HG03045 (cell line): ENCODE data around the gene CCL8.
"Not testable (repeated sequence)": the region's sequence is repeated elsewhere in the genome, so short reads cannot be mapped to it uniquely, and the experiment has no call there.

Experiments used
- ATAC-seq: cut with Tn5 transposase; IDR thresholded peaks from one replicate; pipeline ENCODE4 v1.9.1; 2021; ENCODE audit warnings: mild to moderate bottlenecking, moderate library complexity; ENCODE audit not compliant: unreplicated experiment

The CCL8 gene

DNA sequence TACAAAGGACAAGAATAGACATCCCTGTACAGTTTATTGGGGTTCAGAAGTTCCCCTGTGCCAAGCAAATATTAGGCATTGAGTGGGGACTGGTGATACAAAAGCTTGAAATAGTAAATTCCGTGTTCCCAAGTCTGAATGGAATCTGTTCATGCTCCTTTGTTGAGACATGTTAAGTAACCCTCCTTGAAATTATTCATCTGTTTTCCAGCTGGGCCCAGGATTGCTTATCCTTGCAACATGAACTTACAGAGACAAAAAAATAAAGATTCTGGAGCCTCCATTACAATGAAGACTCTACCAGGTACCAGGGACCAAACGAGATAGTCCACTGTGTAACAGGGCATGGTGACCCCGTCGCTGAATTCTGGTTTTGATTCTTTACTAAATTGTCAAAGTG, 6.1 kb upstream of the CCL8 start:
- ATAC-seq: no peak

DNA sequence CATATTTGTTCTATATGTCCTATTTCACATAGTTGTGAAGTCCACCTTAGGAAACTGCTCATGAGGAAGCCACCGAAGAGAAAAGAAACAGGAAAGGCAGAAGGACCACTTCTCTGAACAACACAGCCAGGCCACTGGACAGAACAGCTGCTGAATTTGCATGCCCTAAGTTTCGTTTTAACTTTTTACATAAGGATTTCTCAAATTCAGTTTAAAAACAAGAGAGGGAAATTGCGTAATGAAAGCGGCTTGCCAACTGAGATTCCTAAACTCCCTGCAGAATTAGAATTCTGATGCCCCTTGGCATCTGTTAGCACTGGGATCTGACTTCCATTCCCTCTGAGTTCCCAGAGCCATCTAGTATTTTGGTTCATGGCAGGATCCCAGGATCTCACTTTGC, 5.0 kb upstream of the CCL8 start:
- no peak for ATAC-seq

DNA sequence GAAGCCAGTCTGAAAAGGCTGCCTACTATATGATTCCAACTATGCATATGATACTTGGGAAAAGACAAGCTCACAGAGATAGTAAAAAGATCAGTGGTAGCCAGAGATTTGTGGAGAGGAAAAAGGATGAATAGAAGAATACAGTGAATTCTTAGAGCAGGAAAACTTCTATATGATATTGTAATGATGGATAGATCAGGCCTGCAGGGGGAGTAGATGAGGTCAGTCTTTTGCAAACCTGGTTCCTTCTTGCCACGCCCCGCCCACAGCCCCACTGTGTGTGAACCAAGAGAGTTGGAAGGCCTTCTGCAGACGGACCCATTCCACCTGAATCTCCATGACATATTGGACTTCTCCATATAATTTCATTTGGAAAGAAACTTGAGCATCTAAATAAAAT, 761 bp upstream of the CCL8 start:
- ATAC-seq: no peak

DNA sequence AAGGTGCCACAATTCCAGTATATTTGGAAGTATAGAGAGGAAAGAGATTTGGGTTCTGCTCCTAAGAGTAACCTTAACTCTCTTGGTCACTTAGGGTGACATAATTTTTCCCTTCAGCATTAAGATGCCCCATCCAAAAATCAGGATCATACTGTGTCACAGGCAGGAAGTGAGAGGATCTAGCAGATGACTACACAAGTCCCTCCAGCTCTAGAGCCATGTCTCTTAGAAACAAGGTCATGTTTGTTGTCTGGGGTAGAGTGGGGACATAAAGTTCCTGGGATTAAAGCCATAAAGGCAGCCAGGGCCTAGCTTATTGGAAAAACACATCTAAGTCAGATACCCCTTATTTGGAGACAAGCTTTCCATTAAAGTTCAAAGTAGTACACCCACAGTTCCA, 2.7 kb downstream of the CCL8 start:
- ATAC-seq: no peak

DNA sequence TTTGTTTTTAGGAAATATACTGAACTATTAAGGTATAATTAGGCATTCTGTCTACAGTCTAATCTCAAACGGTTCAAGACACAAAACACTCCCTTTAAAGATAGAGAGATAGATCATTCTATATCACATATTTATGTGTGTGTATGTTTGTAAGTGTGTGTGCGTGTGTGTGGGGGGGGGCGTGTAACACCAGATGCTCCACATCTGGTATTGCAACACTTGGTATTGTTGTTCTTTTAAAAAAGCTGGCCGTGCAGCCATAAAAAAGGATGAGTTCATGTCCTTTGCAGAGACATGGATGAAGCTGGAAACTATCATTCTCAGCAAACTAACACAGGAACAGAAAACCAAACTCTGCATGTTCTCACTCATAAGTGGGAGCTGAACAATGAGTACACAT, 8.3 kb downstream of the CCL8 start:
- not testable (repeated sequence) for ATAC-seq

DNA sequence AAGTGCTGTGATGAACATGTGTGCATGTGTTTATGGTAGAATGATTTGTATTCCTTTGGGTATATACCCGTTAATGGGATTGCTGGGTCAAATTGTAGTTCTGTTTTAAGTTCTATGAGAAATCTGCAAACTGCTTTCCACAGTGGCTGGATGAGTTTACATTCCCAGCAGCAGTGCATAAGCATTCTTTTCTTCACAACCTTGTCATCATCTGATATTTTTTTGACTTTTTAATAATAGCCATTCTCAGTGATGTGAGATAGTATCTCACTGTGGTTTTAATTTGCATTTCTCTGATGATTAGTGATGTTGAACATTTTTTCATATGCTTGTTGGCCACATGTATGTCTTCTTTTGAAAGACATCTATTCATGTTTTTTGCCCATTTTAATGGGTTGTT, 18.5 kb downstream of the CCL8 start:
- ATAC-seq: no peak

DNA sequence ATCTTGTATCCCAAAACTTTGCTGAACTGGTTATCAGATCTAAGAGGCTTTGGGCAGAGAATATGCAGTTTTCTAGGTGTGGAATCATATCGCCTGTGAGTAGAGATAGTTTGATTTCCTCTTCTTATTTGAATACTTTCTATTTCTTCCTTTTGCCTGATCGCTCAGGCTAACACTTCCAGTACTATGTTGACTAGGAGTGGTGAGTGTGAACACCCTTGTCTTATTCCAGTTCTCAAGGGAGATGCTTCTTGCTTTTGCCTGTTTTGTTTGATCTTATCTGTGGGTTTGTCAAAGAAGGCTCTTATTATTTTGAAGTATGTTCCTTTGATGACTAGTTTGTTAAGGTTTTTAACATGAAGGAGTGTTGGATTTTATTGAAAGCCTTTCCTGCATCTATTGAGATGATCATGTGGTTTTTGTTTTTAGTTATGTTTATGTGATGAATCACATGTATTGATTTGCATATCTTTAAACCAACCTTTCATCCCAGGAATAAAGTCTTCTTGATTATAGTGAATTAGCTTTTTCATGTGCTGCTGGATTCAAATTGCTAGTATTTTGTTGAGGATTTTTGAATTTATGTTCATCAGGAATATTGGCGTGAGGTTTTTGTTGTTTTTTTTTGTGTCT, 20.0 kb downstream of the CCL8 start:
- no peak for ATAC-seq

DNA sequence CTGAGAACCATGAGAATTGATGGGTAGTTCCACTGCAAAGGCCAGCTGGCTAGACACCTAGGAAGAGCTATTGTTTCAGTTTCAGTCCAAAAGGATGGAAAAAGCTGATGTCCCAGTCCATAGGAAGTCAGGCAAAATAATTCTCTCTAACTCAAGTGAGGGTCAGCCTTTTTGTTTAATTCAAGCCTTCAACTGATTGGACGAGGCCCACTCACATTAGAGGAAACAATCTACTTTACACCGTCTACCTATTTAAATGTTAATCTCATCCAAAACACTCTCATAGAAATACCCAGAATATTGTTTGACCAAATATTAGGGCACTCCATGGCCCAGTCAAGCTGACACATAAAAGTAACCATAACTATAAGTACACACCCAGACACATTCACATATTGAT, 22.7 kb downstream of the CCL8 start:
- no peak for ATAC-seq

DNA sequence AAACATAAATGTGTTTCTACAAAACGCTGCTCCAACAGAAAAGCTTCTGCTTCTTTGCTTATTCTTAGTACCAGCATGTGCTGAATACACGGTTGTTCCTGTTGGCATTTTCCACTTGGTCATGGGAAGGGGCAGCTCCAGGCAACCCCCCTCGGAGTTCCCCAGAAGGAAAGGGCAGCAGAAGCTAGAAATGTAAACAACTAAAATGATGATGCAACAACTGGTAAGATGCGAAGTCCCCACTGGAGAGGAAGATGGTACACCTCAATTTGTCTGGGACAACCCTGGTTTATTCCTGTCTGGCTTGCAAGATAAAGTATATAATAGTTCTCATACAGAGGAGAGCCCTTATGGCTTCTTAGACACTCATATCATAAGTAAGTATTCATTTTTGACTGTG, 27.8 kb downstream of the CCL8 start:
- no peak for ATAC-seq

DNA sequence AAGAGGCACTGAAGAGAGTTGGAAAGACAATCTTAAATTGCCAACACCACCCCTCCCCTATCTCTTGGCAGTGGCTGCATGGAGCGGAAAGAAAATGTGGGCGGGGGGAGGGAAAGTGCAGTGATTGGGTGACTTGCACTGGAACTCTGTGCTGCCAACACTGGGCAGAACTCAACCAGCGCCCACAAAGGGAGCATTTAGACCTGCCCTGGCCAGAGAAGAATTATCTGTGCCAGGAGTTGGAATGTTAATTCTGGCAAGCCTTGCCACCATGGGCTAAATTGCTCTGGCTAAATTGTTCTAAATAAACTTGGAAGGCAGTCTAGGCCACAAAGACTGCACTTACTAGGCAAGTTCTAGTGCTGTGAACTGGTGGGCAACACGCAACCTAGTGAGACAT, 30.5 kb downstream of the CCL8 start:
- ATAC-seq: no peak

DNA sequence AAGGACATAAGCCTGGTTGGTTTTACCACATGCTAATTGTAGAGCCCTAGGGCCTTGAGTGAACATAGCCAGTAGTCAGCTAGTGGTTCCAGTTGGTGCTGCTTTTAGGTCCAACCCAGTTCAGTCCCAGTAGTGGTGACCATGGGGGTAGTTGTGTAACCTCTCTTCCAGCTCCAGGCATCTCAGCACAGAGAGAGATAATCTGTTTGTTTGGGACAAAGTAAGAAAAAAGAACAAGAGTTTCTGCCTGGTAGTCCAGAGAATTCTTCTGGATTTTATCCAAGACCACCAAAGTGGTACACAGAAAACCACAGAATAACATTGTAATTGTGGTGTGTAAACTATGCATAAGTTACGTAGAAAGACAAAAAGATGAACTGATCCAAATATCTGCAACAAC, 31.9 kb downstream of the CCL8 start:
- ATAC-seq: no peak

DNA sequence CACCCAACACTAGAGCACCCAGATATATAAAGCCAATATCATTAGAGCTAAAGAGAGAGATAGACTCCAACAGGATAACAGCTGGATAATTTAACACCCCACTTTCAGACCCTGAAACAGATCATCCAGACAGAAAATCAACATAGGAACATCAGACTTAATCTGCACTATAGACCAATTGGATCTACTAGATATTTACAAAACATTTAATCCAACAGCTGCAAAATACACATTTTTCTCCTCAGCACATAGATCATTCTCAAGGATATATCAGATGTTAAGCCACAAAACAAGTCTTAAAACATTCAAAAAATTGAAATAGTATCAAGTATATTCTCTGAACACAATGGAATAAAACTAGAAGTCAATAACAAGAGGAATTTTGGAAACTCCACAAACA, 33.0 kb downstream of the CCL8 start:
- ATAC-seq: no peak

DNA sequence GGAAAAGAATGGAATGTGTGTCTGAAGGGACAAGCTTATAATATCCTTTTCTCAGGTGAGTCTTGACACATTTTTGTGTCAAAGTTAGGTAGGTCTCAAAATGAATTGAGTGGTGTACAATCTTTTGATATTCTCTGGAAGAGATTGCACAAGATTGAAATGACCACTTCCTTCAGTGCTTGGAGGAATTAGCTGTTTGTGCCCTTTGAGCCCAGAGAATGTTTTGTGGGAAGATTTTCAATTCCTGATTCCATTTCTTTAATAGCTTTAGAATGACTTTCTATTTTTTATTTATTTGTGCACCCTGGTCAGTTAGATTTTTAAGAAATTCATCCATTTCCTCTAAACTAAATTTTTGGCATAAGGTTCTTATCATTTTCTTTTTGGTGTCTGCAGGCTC, 35.4 kb downstream of the CCL8 start:
- no peak for ATAC-seq

DNA sequence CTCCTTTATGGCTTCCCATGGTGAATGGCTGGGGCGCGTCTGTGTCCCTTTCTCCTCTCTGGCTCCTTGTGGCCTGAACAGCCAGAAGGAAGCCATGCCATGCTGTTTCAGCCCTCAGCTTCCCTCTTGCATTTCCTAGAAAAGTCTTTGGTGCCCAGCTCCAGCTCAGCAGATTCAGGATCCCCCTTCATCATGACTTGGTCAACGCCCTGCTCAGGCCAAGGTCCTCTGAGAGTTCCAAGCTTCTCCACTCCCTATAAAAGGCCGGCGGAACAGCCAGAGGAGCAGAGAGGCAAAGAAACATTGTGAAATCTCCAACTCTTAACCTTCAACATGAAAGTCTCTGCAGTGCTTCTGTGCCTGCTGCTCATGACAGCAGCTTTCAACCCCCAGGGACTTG, 37.0 kb downstream of the CCL8 start, which contains the start of gene CCL13:
Gene CCL13, plus strand, starts transcription at position 287 of the 400 bp plus-strand sequence. Its CDS starts 47 bp downstream, at position 334.
- ATAC-seq: no peak

DNA sequence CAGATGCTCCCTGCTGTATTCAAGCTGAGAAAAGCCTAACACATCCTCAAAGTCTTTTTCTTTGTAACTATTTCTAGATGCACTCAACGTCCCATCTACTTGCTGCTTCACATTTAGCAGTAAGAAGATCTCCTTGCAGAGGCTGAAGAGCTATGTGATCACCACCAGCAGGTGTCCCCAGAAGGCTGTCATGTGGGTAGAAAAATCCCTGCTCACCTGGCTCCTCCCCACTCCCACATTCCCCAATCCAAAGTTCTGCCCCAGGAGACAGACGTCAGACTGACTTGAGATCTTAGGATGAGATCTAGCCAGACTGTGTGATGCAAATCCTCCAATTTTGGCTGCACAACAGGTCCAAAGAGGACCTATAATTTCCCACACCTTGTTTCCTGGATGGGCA, 38.2 kb downstream of the CCL8 start:
- ATAC-seq: no peak

DNA sequence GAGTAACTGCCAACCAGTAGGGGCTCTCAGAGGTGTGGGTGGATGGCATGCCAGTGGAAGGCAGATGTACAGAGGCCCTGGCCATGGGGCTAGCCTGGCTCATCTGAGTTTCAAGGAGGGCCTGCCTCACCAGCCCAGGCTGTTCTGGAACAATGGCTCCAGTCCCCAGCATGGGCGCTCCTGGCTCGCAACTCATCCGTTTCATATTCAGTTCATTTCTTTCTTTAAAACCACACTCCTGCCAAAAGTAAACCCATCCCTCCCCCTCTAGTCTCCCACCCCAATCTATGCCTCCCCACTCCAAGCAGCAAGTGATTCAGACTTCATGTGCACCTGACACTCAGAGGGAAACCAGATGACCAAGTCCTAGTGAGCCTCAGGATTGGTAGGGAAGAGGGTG, 39.4 kb downstream of the CCL8 start:
- no peak for ATAC-seq

DNA sequence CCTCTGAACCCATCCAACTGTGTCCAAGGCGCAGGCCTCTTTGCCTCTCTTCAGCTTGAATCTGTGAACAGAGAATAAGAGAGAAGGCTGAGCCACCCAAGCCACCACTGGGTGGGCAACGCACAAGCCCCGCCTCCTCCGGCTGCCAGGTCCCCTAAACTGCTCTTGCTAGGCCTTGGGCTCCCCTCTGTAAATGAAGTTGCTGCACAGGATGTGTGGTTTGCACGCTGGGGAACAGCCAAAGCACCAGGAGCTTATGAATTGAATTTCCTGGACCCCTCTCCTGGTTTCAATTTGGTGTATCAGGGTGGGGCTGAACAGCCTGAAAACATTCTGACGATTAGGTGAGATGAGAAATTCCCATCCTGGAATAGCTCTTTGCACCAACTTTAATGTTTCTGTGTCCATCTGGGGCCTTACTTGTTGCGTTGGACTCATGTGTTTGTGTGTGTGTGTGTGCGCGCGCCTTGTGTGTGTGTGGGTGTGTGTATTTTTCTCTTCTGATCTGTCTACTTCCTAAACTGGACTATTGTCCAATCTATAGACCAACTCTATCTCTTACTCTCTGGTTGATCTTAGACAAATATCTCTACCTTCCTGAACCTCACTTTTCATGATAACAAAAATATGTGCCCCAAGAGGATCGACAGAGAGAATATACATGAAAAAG, 41.5 kb downstream of the CCL8 start:
- no peak for ATAC-seq

DNA sequence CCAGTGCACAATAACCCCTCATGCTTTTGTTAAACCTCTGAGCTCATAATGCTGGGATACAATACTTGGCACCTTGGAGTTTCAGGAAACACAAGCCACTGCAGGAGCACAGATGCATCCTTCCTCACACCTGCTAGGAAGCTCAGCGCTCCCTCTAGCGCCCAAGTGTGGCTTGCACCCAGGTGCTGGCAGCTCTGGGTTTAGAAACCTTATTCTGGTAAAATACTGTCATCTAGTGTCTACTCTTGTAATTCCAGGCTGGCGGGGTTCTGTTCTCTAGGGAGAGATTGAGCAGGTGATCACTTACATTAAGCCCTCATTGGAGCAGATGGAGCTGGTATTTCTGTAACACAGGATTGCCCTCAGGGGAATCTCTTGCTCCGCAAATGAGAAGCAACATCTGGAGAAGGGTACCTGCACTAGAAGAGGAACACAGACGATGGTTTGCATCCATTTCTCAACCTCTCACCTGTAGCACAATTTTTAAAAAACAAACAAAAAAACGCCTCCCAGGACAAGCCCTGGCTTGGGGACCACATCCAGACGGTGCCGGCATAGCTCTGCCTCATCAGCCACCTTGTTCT, 42.3 kb downstream of the CCL8 start:
- ATAC-seq: no peak

DNA sequence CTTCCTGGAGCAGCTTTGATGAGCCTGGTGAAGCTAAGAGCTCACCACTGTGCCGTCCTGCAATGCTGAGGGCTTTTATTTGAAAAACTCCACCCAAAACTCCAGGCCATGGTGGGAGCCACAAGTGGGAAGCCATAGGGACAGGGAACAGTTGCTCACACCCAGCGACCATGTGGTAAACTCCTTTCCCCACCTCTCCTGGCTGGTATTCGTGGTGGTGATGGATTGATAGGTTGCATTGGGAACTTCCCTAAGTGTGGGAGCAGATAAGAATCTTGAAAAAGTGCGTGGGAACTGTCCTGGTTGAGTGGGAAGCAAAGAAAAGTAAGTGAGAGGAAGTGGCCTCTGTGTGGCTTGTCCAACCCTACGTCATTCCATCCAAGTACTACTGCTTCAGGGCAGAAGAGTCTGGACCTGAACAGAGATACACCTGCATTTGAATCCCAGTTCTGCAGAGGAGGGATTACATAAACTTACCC, 44.0 kb downstream of the CCL8 start, which contains the start of gene CCL1:
Gene CCL1, minus strand, starts transcription at position 51 of the 479 bp plus-strand sequence. CDS start 72 bp downstream, outside the sequence.
- ATAC-seq: no peak

DNA sequence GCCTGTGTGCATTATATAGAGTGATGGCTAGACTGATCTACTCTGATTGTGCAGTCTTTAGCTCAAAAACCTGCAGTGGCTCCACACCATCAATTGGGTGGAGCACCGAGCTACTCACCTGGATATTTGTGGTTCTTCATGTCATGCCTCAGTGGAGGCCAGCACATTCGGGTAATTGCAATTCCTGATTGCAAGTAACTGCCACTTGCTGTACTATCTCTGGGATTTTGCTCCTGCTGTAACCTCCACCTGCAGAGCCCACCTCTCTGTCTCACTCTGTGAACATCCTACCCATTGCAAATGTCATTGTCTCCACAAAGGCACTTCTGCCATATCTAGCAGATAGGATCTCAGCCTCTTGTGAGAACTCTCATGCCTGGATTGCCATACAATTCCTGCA, 45.5 kb downstream of the CCL8 start:
- ATAC-seq: no peak

DNA sequence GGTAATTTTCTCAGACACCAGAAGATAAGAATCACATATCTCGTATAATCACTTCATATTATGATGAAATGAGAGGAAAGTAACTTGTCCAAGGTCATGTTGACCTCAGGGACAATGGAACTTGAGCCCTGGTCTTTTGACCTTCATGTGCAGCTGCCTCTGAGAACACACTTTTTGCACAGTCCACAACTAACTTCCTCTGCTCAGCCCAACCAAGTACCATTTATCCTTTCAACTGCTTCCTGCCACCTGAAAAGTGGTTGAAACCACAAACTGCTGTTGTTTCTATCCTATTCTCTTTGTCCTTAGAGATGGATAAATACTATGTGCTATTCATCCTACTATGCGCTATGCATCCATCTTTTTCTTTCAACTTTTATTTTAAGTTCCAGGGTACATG, 46.1 kb downstream of the CCL8 start:
- no peak for ATAC-seq

DNA sequence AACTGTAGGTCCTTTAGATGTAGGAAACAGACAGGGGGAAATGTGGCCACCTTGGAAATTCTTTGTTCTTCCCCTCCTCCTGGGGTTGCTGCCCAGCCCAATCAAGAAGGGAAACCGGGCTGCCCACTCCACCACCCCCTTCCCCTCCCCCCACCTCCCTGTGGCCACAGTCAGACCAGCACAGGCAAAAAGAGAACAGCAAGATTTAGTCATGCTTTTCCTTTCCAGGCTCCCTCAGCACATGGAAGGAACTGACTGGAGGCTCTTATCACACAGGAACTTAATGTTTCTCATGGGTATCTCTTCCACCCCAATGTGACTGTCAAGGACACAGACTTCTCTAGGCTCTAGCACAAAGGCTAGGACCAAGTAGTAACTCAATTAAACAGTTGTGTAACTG, 46.8 kb downstream of the CCL8 start:
- no peak for ATAC-seq
